Mucosa of descending colon (tissue), 3 donors: ENCODE results near the gene TEDC2. TPM values are rescaled to one million over a fixed set of nuclear protein-coding genes. Genes with fewer than 3 reads are reported as not detected.

Source experiments
- ATAC-seq: fragments of 200-7000 bp; cut with Tn5 transposase; one replicate; pipeline ENCODE4 v1.9.1; 2020; ENCODE audit warnings: mild to moderate bottlenecking, moderate library complexity
- DNase-seq, 3 donors: peaks; one replicate each; pipeline ENCODE4 v3.0.0-alpha.2; 2020
- H3K36me3 ChIP-seq: fragments of 200-600 bp; one replicate; pipeline ENCODE4 v1.8.0; 2021; ENCODE audit warnings: low read depth, mild to moderate bottlenecking
- H3K4me1 ChIP-seq: fragments of 200-600 bp; one replicate; pipeline ENCODE4 v1.8.0; 2021; ENCODE audit warnings: low read depth, mild to moderate bottlenecking
- H3K4me3 ChIP-seq: fragments of 200-600 bp; one replicate; pipeline ENCODE4 v1.8.0; 2021; ENCODE audit warnings: mild to moderate bottlenecking
- H3K9me3 ChIP-seq: fragments of 200-600 bp; one replicate; pipeline ENCODE4 v1.8.0; 2021; ENCODE audit warnings: mild to moderate bottlenecking
- CTCF ChIP-seq: fragments of 200-600 bp; IDR thresholded peaks from one replicate; pipeline ENCODE4 v1.8.0; 2022; ENCODE audit warnings: antibody characterized with exemption, mild to moderate bottlenecking
- intact Hi-C, 2 donors: fragments of 100-400 bp; cut with DNase I in 1 of 2; cut with micrococcal nuclease in 1 of 2; formaldehyde crosslinking; loops; one replicate each; pipeline versions ENCODE4 v1.11.0 to v1.11.1; 2022; cut with DNase I, micrococcal nuclease
- microRNA-seq: library from miRNA; unstranded; fragments of <30 nt; microRNA quantifications from one replicate; pipeline ENCODE4, GENCODE V29; 2019
- total RNA-seq, 3 donors: library from RNA; stranded (reverse); fragmentation: NEBNext Ultra II Directional in 2 of 3; extraction: Animal tissue kit (Norgen Biotek cat#: 25700) in 2 of 3; gene quantifications; one replicate each; pipeline versions ENCODE4 v1.2.1 to v1.2.4, GENCODE V29; 2021 to 2023
- donor health status: DM: no; HTN: no; CAD: no; lungs with moderate emphysema.
- donor health status: DM: no; HTN: no; CAD: no.
- donor health status: DM: no; HTN: yes; CAD: no.

The TEDC2 gene
- total RNA-seq, 3 donors from 2014 or later: 1.1 to 5.5 (median 2.8) TPM

GRCh38 chr16:2511128-2511800, 51.4 kb downstream of the TEDC2 start:
- peak; percentile 67 to 71 (median 70) for DNase-seq
- Histone ChIP-seq H3K36me3 (no peaks in the 10 kb centered on the region), H3K9me3 (no peaks in the 10 kb centered on the region), H3K4me1 (peaks cover 18% of the 10 kb centered on the region), H3K4me3 (no peak overlapping the region)
- intact Hi-C loops: no loop called here
- TF ChIP-seq CTCF: no peak
- no peak for ATAC-seq

GRCh38 chr16:2511996-2512734, 52.3 kb downstream of the TEDC2 start:
- ATAC-seq (no peak), DNase-seq (peak in 1 of 3 donors; percentile 49)
- Histone ChIP-seq H3K4me1 (peaks cover 27% of the 10 kb centered on the region), H3K4me3 (no peak overlapping the region), H3K9me3 (no peaks in the 10 kb centered on the region), H3K36me3 (no peaks in the 10 kb centered on the region)
- intact Hi-C loops: no loop called here
- no peak for TF ChIP-seq CTCF

GRCh38 chr16:2512735-2513404, 53.0 kb downstream of the TEDC2 start:
- H3K4me1 ChIP-seq: peaks cover 32% of the 10 kb centered on the region
- ATAC-seq (no peak), DNase-seq (peak in 2 of 3 donors; percentile 54 to 73)
- H3K9me3 ChIP-seq: no peaks in the 10 kb centered on the region
- no peak for TF ChIP-seq CTCF
- H3K4me3 ChIP-seq: no peak overlapping the region
- intact Hi-C loops: no loop called here
- no peaks in the 10 kb centered on the region for H3K36me3 ChIP-seq

- ATAC-seq (peak; percentile 89), DNase-seq (peak; percentile 95 to 97 (median 96))
- Histone ChIP-seq H3K36me3 (no peaks in the 10 kb centered on the region), H3K4me1 (peaks cover 39% of the 10 kb centered on the region), H3K9me3 (no peaks in the 10 kb centered on the region), H3K4me3 (peak within 1 kb of the TSS; percentile 98)
- no peak for TF ChIP-seq CTCF
- intact Hi-C loops: no loop called here
Observed at GRCh38 chr16:2513405-2514332, 53.8 kb downstream of the TEDC2 start, which contains the start of gene ATP6V0C. TSS of gene ATP6V0C (plus strand) at chr16:2513952. CDS start at chr16:2514104, 152 bp downstream.

Small RNA genes lying within 50 kb of the gene (microRNA-seq; reads per million reads assigned to microRNA genes)
- gene MIR6767 (not detected), gene MIR6768 (not detected)

Other genes starting within 250 kb of the TEDC2 start
- gene BRICD5, start 249.2 kb upstream of the TEDC2 start, total RNA-seq: 10 to 100 TPM in 2 of 3 donors, 1 to 10 TPM in 1; 8.4 to 12.3 (median 12.1) TPM
- gene PGP, start 245.3 kb upstream of the TEDC2 start, total RNA-seq: 10 to 100 TPM; 15.5 to 19.7 (median 17.6) TPM
- 10 to 100 TPM; 23.5 to 28.3 (median 24.2) TPM for gene E4F1, start 236.5 kb upstream of the TEDC2 start, total RNA-seq
- gene DNASE1L2, start 223.7 kb upstream of the TEDC2 start, total RNA-seq: 1 to 10 TPM in 2 of 3 donors, under 1 TPM in 1; 0.87 to 1.9 (median 1.1) TPM
- gene ECI1, start 208.5 kb upstream of the TEDC2 start, total RNA-seq: 100 to 1,000 TPM in 1 of 3 donors, 10 to 100 TPM in 2; 88.5 to 129 (median 95.5) TPM
- gene RNPS1, start 192.0 kb upstream of the TEDC2 start, total RNA-seq: 100 to 1,000 TPM; 125 to 144 (median 125) TPM
- 10 to 100 TPM in 1 of 3 donors, 1 to 10 TPM in 2; 3.0 to 13.5 (median 3.4) TPM for gene ABCA3, start 119.4 kb upstream of the TEDC2 start, total RNA-seq
- gene CCNF, start 30.7 kb upstream of the TEDC2 start, total RNA-seq: 10 to 100 TPM in 1 of 3 donors, 1 to 10 TPM in 2; 3.4 to 12.7 (median 3.7) TPM
- gene NTN3, start 11.2 kb downstream of the TEDC2 start, total RNA-seq: under 1 TPM in 1 of 3 donors, not detected in 2; 0.44 TPM
- gene TBC1D24, start 15.0 kb downstream of the TEDC2 start, total RNA-seq: 10 to 100 TPM in 1 of 3 donors, 1 to 10 TPM in 2; 6.9 to 14.3 (median 8.5) TPM
- 100 to 1,000 TPM; 171 to 261 (median 201) TPM for gene ATP6V0C, start 53.8 kb downstream of the TEDC2 start, total RNA-seq
- 10 to 100 TPM; 33.6 to 51.2 (median 38.4) TPM for gene AMDHD2, start 60.3 kb downstream of the TEDC2 start, total RNA-seq
- gene CEMP1, start 71.3 kb downstream of the TEDC2 start, total RNA-seq: 1 to 10 TPM in 1 of 3 donors, under 1 TPM in 1, not detected in 1; 0.89 to 1.2 TPM
- gene PDPK1, start 77.9 kb downstream of the TEDC2 start, total RNA-seq: 10 to 100 TPM; 73.3 to 79.6 (median 79.3) TPM
- 10 to 100 TPM; 28.2 to 80.7 (median 48.5) TPM for gene KCTD5, start 222.4 kb downstream of the TEDC2 start, total RNA-seq